ENCODE data around the gene GID4. TPM values are rescaled to one million over a fixed set of nuclear protein-coding genes. Genes with fewer than 3 reads are reported as not detected.
A peak's percentile ranks its signal among the peaks of the same experiment; 100 is the strongest.

The GID4 gene
- total RNA-seq, 1 experiment from 2014 or later = 9.8 TPM

DNA sequence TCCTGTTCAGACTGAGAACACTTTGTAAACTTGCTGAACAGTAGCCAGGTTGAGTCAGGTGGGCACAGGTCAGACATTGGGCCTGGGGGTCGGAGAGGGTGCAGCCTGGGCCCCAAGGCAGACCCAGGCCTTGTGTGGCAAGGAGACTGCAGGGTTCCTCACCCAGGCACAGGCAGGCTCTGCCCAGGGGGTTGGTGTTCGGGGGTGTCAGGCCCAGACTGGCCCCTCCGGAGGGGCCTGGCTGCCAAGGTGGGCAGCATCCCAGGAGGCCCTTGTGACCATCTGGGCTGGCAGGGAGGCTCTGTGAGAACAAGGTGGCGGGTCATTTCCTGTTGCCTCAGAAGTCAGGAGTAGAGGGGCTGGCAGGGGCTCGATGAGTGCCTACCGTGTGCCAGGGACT lies 68.8 kb downstream of the GID4 start:
- Mint-ChIP-seq H3K9me3 (ENCODE audit: unreplicated experiment) (no peaks in the 10 kb centered on the region), H3K4me1 (ENCODE audit: insufficient read depth, unreplicated experiment) (no peaks in the 10 kb centered on the region), H3K4me3 (ENCODE audit: unreplicated experiment) (no peak overlapping the region), H3K27me3 (ENCODE audit: insufficient read depth, unreplicated experiment) (no peaks in the 10 kb centered on the region), H3K36me3 (ENCODE audit: insufficient read depth, unreplicated experiment) (peaks cover 14% of the 10 kb centered on the region), H3K27ac (ENCODE audit: low read depth, unreplicated experiment) (no peak overlapping the region)
- BruUV-seq (replicated peaks) = no TSS peak
- DNase-seq (ENCODE audit: unreplicated experiment) = no peak
- POLR2A ChIA-PET = no interaction called here
- TF ChIP-seq CTCF (IDR thresholded peaks at IDR 0.05; ENCODE audit: unreplicated experiment) = no peak
- intact Hi-C loops (cut with micrococcal nuclease) = no loop called here
- CTCF ChIA-PET = no interaction called here

GRCh38 chr17:18108401-18109312 lies 69.4 kb downstream of the GID4 start, which contains the start of gene MYO15A:
MYO15A (plus strand) TSS chr17:18108756; CDS start chr17:18118801, 10,045 bp downstream.
- Mint-ChIP-seq H3K4me1 (ENCODE audit: insufficient read depth, unreplicated experiment) (no peaks in the 10 kb centered on the region), H3K27me3 (ENCODE audit: insufficient read depth, unreplicated experiment) (no peaks in the 10 kb centered on the region), H3K27ac (ENCODE audit: low read depth, unreplicated experiment) (no peak within 1 kb of the TSS), H3K36me3 (ENCODE audit: insufficient read depth, unreplicated experiment) (peaks cover 10% of the 10 kb centered on the region), H3K4me3 (ENCODE audit: unreplicated experiment) (no peak within 1 kb of the TSS), H3K9me3 (ENCODE audit: unreplicated experiment) (no peaks in the 10 kb centered on the region)
- no peak for TF ChIP-seq CTCF (IDR thresholded peaks at IDR 0.05; ENCODE audit: unreplicated experiment)
- ChIA-PET POLR2A (interaction anchor here (0.6 to 0.9 kb wide), 2 partner anchors 9 to 19 kb away, joined by 3 to 4 read pairs; no protein-coding TSS in a partner anchor), CTCF (interaction anchor here (1.1 kb wide), 1 partner anchor 47 kb away, joined by 3 read pairs; no protein-coding TSS in a partner anchor)
- BruUV-seq (replicated peaks) = no TSS peak
- intact Hi-C loops (cut with micrococcal nuclease) = no loop called here
- no peak for DNase-seq (ENCODE audit: unreplicated experiment)

DNA sequence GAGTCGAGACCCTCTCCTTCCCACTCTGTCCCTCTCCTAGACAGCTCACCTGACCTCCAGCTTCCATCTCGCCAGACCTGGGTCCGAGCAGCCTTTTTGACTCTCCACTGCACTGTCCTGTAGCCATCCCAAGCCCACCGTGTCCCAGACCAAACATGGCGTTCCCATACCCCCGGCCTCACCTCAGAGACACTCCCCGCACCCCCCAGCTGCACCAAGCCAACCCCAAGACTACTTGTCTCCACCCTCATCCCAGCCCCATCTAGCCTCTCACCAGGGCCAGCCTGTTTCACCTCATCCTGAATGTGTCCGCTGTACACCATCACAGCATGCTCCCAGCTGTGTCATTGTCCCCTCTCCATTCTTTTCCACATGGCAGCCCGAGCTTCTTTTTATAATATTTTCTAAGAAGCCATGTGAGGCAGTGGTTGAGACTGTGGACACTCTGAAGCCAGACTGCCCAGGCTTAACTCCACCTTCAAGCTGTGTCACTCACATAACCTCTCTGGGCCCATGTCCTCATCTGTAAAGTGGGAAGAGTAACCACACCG lies 70.8 kb downstream of the GID4 start:
- no peak for DNase-seq (ENCODE audit: unreplicated experiment)
- intact Hi-C loops (cut with micrococcal nuclease) = no loop called here
- TF ChIP-seq CTCF (IDR thresholded peaks at IDR 0.05; ENCODE audit: unreplicated experiment) = no peak
- ChIA-PET POLR2A (interaction anchor here (0.6 to 0.9 kb wide), 2 partner anchors 8 to 10 kb away, joined by 3 to 4 read pairs; no protein-coding TSS in a partner anchor), CTCF (interaction anchor here (1.0 to 1.1 kb wide), 2 partner anchors 45 to 99 kb away, joined by 3 read pairs; no protein-coding TSS in a partner anchor)
- Mint-ChIP-seq H3K27me3 (ENCODE audit: insufficient read depth, unreplicated experiment) (no peaks in the 10 kb centered on the region), H3K36me3 (ENCODE audit: insufficient read depth, unreplicated experiment) (peaks cover 10% of the 10 kb centered on the region), H3K9me3 (ENCODE audit: unreplicated experiment) (no peaks in the 10 kb centered on the region), H3K27ac (ENCODE audit: low read depth, unreplicated experiment) (no peak overlapping the region), H3K4me3 (ENCODE audit: unreplicated experiment) (no peak overlapping the region), H3K4me1 (ENCODE audit: insufficient read depth, unreplicated experiment) (no peaks in the 10 kb centered on the region)
- BruUV-seq (replicated peaks) = TSS peak; percentile 12

DNA sequence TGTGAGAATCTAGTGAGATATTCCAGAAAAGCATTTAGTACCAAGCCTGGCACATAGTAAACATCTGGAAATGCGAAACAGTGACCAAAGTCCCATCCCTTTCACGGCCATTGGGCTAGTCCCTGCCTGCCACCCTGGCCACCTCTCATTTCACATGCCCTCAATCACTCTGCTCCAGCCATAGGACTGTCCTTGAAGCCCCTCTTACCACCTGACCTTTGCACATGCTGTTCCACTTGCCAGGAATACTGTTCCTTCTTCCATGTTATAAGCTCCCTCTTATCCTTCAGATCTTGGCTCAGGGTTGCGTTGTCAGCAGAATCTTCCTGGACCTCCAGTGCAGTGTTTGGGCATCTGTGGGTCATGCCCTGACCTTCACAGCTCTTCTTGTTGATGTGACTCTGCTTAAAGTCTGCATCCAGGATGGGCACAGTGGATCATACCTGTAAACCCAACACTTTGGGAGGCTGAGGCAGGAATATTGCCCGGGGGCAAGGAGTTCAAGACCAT lies 71.5 kb downstream of the GID4 start:
- no peaks in the 10 kb centered on the region for H3K27me3 Mint-ChIP-seq (ENCODE audit: insufficient read depth, unreplicated experiment)
- DNase-seq (ENCODE audit: unreplicated experiment) = no peak
- POLR2A ChIA-PET = interaction anchor here (0.6 kb wide), 1 partner anchor 9 kb away, joined by 3 read pairs; no protein-coding TSS in a partner anchor
- CTCF ChIA-PET = interaction anchor here (1.0 kb wide), 1 partner anchor 98 kb away, joined by 3 read pairs; no protein-coding TSS in a partner anchor
- BruUV-seq (replicated peaks) = no TSS peak
- no peaks in the 10 kb centered on the region for H3K9me3 Mint-ChIP-seq (ENCODE audit: unreplicated experiment)
- H3K4me3 Mint-ChIP-seq (ENCODE audit: unreplicated experiment) = no peak overlapping the region
- H3K4me1 Mint-ChIP-seq (ENCODE audit: insufficient read depth, unreplicated experiment) = no peaks in the 10 kb centered on the region
- peaks cover 10% of the 10 kb centered on the region for H3K36me3 Mint-ChIP-seq (ENCODE audit: insufficient read depth, unreplicated experiment)
- H3K27ac Mint-ChIP-seq (ENCODE audit: low read depth, unreplicated experiment) = no peak overlapping the region
- intact Hi-C loops (cut with micrococcal nuclease) = no loop called here
- no peak for TF ChIP-seq CTCF (IDR thresholded peaks at IDR 0.05; ENCODE audit: unreplicated experiment)

All from MCF 10A (cell line).